HG02885 (cell line): ENCODE results near the gene RAPGEF5.
"Not testable (repeated sequence)": the region's sequence is repeated elsewhere in the genome, so short reads cannot be mapped to it uniquely, and the experiment has no call there.

Experiments
- ATAC-seq: cut with Tn5 transposase; IDR thresholded peaks from one replicate; pipeline ENCODE4 v1.9.1; 2021; ENCODE audit warnings: mild to moderate bottlenecking; ENCODE audit not compliant: unreplicated experiment, poor library complexity

The RAPGEF5 gene

GRCh38 chr7:22108151-22108845 is 248.7 kb downstream of the RAPGEF5 start:
- no peak for ATAC-seq

- ATAC-seq = no peak
Measured at GRCh38 chr7:22105550-22105949, 251.4 kb downstream of the RAPGEF5 start.

DNA sequence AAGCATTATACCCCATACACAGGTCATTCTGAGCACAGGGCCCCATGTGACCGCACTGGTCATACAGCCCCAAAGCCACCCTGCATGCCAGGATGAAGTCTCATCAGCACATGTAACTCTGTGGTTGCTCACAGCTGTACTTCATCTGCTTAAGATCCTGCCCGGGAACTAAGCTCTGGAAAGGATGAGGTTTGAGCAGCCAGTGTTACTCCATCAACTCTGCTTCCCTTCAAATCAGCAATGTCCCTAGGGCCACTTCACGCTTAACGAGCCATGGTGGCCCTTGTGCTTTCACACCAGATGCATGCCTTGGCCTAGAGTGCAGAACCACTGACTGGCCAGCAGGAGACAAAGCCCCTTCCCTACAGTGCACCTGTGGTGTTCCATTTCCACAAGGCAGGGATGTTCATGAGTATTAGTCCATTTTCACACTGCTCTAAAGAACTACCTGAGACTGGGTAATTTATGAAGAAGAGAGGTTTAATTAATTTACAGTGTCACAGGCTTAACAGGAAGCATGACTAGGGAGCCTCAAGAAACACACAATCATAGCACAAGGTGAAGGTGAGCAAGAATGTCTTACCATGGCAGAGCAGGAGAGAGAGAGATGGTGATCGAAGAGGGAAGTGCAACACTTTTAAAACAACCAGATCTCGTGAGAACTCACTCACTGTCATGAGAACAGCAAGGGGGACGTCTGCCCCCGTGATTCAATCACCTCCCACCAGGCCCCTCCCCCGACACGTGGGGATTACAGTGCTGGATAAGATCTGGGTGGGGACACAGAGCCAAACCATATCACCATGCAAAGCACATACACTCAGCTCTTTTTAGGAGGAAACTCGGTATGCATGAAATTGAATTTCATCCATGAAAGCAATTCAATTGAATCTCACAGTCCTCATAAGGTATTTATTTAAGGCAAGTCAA is 262.3 kb downstream of the RAPGEF5 start:
- no peak for ATAC-seq

- ATAC-seq = no peak
Measured at GRCh38 chr7:22093936-22094335, 263.0 kb downstream of the RAPGEF5 start.

GRCh38 chr7:22093001-22093400 is 264.0 kb downstream of the RAPGEF5 start:
- no peak for ATAC-seq

GRCh38 chr7:22090958-22091525 is 265.9 kb downstream of the RAPGEF5 start:
- not testable (repeated sequence) for ATAC-seq

- no peak for ATAC-seq
Measured at GRCh38 chr7:22090512-22090911, 266.4 kb downstream of the RAPGEF5 start.

DNA sequence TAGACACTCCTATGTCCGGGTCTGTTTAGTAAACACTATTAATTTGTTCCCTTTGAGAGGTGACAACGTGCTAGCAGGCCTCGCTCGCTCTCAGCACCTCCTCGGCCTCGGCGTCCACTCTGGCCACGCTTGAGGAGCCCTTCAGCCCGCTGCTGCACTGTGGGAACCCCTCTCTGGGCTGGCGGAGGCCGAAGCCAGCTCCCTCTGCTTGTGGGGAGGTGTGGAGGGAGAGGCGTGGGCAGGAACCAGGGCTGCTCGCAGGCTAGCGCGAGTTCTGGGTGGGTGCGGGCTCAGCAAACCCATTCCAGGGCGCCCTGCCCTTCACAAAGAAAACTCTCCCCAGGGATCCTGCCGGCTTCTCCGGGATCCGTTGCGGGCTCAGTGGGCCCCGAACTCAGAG is 266.8 kb downstream of the RAPGEF5 start:
- no peak for ATAC-seq

GRCh38 chr7:22088827-22089226 is 268.1 kb downstream of the RAPGEF5 start:
- ATAC-seq = no peak

DNA sequence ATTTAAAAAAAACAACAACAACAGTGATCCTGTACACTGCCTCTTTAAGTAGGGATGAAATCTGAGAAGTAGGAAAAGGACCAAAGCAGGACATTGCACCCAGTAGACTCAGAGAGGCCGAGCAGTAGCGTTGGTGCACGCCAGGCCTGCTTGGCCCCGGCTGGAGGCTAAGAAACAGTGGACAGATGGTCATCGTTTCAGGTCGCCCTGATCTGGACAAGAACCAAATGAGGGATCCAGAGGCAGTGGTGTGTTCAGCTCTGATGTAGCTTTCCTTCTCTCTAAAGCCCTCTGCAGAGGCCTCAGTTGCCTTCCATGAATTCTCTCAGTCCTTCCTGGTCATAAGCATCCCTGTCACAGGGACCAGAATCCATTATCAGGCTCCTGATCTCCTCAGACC is 269.1 kb downstream of the RAPGEF5 start:
- ATAC-seq = no peak

GRCh38 chr7:22083704-22084240 is 273.2 kb downstream of the RAPGEF5 start:
- ATAC-seq = no peak

DNA sequence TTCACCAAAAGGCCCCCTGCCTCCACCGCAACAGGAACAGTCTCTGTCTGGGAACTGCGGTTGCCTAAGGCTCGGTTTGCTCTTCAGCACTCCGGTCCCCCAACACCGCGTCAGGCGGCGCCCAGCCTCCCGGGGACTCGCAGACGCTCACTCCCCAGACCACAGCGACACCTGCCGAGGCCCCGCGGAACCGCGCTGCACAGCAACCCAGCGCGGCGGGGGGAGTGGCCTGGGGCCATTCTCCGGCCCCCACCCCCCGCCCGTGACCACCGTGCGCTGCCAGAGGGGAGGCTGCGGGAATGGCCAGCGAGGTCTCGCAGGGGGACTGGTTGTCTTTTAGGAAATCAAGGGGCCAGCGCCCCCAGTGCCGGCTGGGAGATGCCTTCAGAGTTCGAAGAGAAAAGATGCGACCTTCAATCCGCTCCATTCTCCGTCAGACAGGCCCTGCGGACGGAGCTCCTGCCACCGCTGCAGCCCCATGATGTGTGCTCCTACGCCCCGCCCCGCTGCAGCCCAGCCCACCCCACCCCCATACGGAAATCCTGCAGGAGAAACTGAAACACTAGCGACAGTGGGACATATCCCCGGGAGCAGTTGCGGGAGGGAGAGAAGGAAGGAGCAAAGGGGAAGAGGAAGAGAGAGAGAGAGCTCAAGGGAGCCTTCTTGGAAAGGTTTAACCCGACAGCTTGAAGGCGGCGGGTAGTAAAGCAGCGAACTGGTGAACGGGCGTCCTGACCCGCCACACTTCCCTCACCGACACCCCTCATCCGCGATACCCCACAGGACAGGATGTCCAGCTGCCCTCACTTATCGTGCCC is 273.9 kb downstream of the RAPGEF5 start:
- peak; percentile 99 for ATAC-seq

DNA sequence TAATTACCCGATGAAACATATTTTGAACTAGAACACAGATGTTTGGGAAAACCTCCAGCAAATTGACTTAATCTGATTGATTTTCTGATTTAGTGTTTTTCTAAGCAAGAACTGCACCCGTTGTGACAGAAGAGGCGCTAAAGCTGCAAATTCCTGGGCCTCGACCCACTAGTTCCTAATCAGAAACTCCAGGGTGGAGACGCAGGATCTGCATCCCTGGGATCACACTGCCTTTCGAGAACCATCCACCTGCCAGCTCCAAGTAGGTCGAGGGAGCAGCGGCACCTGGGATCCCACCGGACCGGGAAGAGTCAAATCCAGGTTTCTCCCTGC is 274.4 kb downstream of the RAPGEF5 start:
- ATAC-seq = peak; percentile 17

- not testable (repeated sequence) for ATAC-seq
Measured at GRCh38 chr7:22080219-22080618, 276.7 kb downstream of the RAPGEF5 start.

DNA sequence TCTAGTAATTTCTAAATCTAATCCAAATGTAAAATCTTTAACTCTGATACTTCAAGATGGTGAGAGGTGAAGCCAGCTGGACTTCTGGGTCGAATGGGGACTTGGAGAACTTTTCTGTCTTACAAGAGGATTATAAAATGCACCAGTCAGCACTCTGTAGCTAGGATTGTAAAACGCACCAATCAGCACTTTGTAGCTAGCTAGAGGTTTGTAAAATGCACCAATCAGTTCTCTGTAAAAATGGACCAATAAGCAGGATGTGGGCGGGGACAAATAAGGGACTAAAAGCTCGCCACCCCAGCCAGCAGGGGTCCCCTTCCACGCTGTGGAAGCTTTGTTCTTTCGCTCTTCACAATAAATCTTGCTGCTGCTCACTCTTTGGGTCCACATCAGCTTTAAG is 278.1 kb downstream of the RAPGEF5 start:
- not testable (repeated sequence) for ATAC-seq

DNA sequence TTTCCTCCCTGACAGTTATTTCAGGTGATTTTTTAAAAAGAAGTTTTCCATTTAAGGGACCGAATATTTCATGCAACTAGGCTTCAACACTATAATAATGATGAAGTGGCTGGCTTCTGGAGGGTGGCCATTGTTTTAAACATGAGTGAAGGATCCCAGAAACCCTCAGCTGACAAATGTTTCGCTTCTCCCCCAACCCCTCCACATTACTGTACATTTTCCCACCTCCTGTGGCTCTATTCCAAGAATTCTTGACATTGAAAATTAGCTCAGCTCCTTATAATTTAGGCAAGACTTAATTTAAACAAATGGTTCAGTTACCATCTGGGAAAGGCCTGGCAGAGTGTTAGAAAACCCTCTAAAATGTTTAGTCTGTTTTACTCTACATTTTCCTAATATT is 281.4 kb downstream of the RAPGEF5 start:
- no peak for ATAC-seq

DNA sequence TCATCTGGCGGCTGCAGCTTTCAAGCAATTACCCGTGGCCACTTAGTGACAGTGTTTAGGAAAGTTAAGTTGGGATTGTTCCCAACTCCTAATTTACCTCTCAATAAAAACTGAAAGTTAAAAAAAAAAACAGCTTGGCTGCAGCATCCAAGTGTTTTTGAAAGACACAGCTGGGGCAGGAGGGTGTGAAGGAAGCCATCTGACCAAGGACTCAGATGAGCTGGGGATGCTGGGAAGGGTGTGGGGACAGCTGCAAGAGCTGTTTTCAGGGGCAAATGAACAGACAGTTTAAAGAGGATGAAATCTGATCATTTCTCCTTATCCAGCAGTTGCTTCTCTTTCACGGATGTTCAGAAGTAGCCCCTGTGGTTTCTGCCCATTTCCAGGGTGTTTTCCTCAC is 282.1 kb downstream of the RAPGEF5 start:
- no peak for ATAC-seq
